ENCODE data around the gene PPOX.

PPOX gene

GRCh38 chr1:161196521-161197451 lies 30.6 kb downstream of the PPOX start:
- H3K14ac ChIP-seq (ENCODE audit: low read length), result no peak overlapping the region
- H4K91ac ChIP-seq (ENCODE audit: low read depth, low read length), result no peak overlapping the region
- H3K4me2 ChIP-seq (ENCODE audit: low read length), result no peak overlapping the region
- H2BK120ac ChIP-seq (ENCODE audit: insufficient read depth, low read length, poor library complexity), result no peak overlapping the region
- no peak overlapping the region for H3K9ac ChIP-seq (ENCODE audit: low read length)
- H3K36me3 ChIP-seq (ENCODE audit: control insufficient read depth in 1 of 2, insufficient read depth in 2 of 2, low read length in 2 of 2), result no peaks in the 10 kb centered on the region
- no peak overlapping the region for H2AFZ ChIP-seq (ENCODE audit: insufficient read depth, low read length, poor library complexity)
- peak overlapping the region; percentile 1 for H4K8ac ChIP-seq (ENCODE audit: low read depth, low read length)
- H2BK5ac ChIP-seq (ENCODE audit: low read depth, low read length, poor library complexity), result no peak overlapping the region
- no peak overlapping the region for H3K4me3 ChIP-seq (ENCODE audit: low read depth, low read length)
- H3K27ac ChIP-seq (ENCODE audit: low read depth, low read length), result no peak overlapping the region
- H3K9me3 ChIP-seq (ENCODE audit: insufficient read depth, low read depth, low read length), result no peaks in the 10 kb centered on the region
- H4K12ac ChIP-seq (ENCODE audit: low read depth, low read length), result peak overlapping the region; percentile 2
- no peak overlapping the region for H3K4ac ChIP-seq (ENCODE audit: low read depth, low read length)
- DNase-seq, result no peak
- H2BK12ac ChIP-seq (ENCODE audit: low read length), result no peak overlapping the region
- WGBS (ENCODE audit: extremely low coverage, insufficient coverage, insufficient read length), result no CpG with 5 or more reads among the region's 27 CpGs
- peaks cover 2% of the 10 kb centered on the region for H3K79me2 ChIP-seq (ENCODE audit: control insufficient read depth, insufficient read depth, low read length, poor library complexity)
- no peak overlapping the region for H3K18ac ChIP-seq (ENCODE audit: low read length)
- H3K23ac ChIP-seq (ENCODE audit: low read length), result no peak overlapping the region
- H3K79me1 ChIP-seq (ENCODE audit: low read length), result peaks cover 7% of the 10 kb centered on the region
- no peaks in the 10 kb centered on the region for H3K27me3 ChIP-seq (ENCODE audit: insufficient read depth, low read length)
- peaks cover 24 to 26% of the 10 kb centered on the region in 2 experiments for H3K4me1 ChIP-seq (ENCODE audit: control insufficient read depth in 1 of 2, insufficient read depth in 2 of 2, low read length in 2 of 2)
- no peak overlapping the region for H2AK5ac ChIP-seq (ENCODE audit: low read length)

GRCh38 chr1:161197560-161198193 lies 31.5 kb downstream of the PPOX start:
- Histone ChIP-seq H3K79me2 (ENCODE audit: control insufficient read depth, insufficient read depth, low read length, poor library complexity) (peaks cover 6% of the 10 kb centered on the region), H2BK12ac (ENCODE audit: low read length) (no peak overlapping the region), H2BK5ac (ENCODE audit: low read depth, low read length, poor library complexity) (no peak overlapping the region), H3K36me3 (ENCODE audit: control insufficient read depth in 1 of 2, insufficient read depth in 2 of 2, low read length in 2 of 2) (no peaks in the 10 kb centered on the region), H3K14ac (ENCODE audit: low read length) (no peak overlapping the region), H3K18ac (ENCODE audit: low read length) (no peak overlapping the region), H4K8ac (ENCODE audit: low read depth, low read length) (no peak overlapping the region), H3K23ac (ENCODE audit: low read length) (no peak overlapping the region), H3K27ac (ENCODE audit: low read depth, low read length) (no peak overlapping the region), H2AK5ac (ENCODE audit: low read length) (no peak overlapping the region), H4K12ac (ENCODE audit: low read depth, low read length) (no peak overlapping the region), H3K9ac (ENCODE audit: low read length) (no peak overlapping the region), H3K27me3 (ENCODE audit: insufficient read depth, low read length) (no peaks in the 10 kb centered on the region), H3K79me1 (ENCODE audit: low read length) (peaks cover 14% of the 10 kb centered on the region), H3K4me1 (ENCODE audit: control insufficient read depth in 1 of 2, insufficient read depth in 2 of 2, low read length in 2 of 2) (peaks cover 24 to 27% of the 10 kb centered on the region in 2 experiments), H3K9me3 (ENCODE audit: insufficient read depth, low read depth, low read length) (no peaks in the 10 kb centered on the region), H4K91ac (ENCODE audit: low read depth, low read length) (no peak overlapping the region), H3K4me2 (ENCODE audit: low read length) (no peak overlapping the region), H3K4me3 (ENCODE audit: low read depth, low read length) (no peak overlapping the region), H2BK120ac (ENCODE audit: insufficient read depth, low read length, poor library complexity) (no peak overlapping the region), H3K4ac (ENCODE audit: low read depth, low read length) (no peak overlapping the region), H2AFZ (ENCODE audit: insufficient read depth, low read length, poor library complexity) (no peak overlapping the region)
- no peak for DNase-seq
- no CpG with 5 or more reads among the region's 11 CpGs for WGBS (ENCODE audit: extremely low coverage, insufficient coverage, insufficient read length)

GRCh38 chr1:161198194-161198896 lies 32.1 kb downstream of the PPOX start:
- Histone ChIP-seq H2AFZ (ENCODE audit: insufficient read depth, low read length, poor library complexity) (peak overlapping the region; percentile 58), H3K27me3 (ENCODE audit: insufficient read depth, low read length) (no peaks in the 10 kb centered on the region), H3K4me3 (ENCODE audit: low read depth, low read length) (no peak overlapping the region), H3K9me3 (ENCODE audit: insufficient read depth, low read depth, low read length) (no peaks in the 10 kb centered on the region), H3K9ac (ENCODE audit: low read length) (no peak overlapping the region), H2BK12ac (ENCODE audit: low read length) (peak overlapping the region; percentile 70), H3K4me1 (ENCODE audit: control insufficient read depth in 1 of 2, insufficient read depth in 2 of 2, low read length in 2 of 2) (peaks cover 27 to 29% of the 10 kb centered on the region in 2 experiments), H3K14ac (ENCODE audit: low read length) (peak overlapping the region; percentile 33), H3K36me3 (ENCODE audit: control insufficient read depth in 1 of 2, insufficient read depth in 2 of 2, low read length in 2 of 2) (no peaks in the 10 kb centered on the region), H4K12ac (ENCODE audit: low read depth, low read length) (no peak overlapping the region), H3K18ac (ENCODE audit: low read length) (no peak overlapping the region), H3K79me2 (ENCODE audit: control insufficient read depth, insufficient read depth, low read length, poor library complexity) (peaks cover 6% of the 10 kb centered on the region), H3K27ac (ENCODE audit: low read depth, low read length) (no peak overlapping the region), H3K4ac (ENCODE audit: low read depth, low read length) (no peak overlapping the region), H3K79me1 (ENCODE audit: low read length) (peaks cover 14% of the 10 kb centered on the region), H4K91ac (ENCODE audit: low read depth, low read length) (no peak overlapping the region), H4K8ac (ENCODE audit: low read depth, low read length) (peak overlapping the region; percentile 64), H2BK120ac (ENCODE audit: insufficient read depth, low read length, poor library complexity) (no peak overlapping the region), H2BK5ac (ENCODE audit: low read depth, low read length, poor library complexity) (no peak overlapping the region), H3K23ac (ENCODE audit: low read length) (no peak overlapping the region), H2AK5ac (ENCODE audit: low read length) (no peak overlapping the region), H3K4me2 (ENCODE audit: low read length) (no peak overlapping the region)
- DNase-seq, result peak in 1 of 2 donors; percentile 33
- no CpG with 5 or more reads among the region's 20 CpGs for WGBS (ENCODE audit: extremely low coverage, insufficient coverage, insufficient read length)

- DNase-seq, result no peak
Measured at GRCh38 chr1:161198897-161199431, 32.7 kb downstream of the PPOX start, which contains the start of gene ADAMTS4. ADAMTS4 (minus strand) TSS chr1:161199054; CDS start chr1:161198627, 427 bp downstream.

More at GRCh38 chr1:161198897-161199431, 32.7 kb downstream of the PPOX start, which contains the start of gene ADAMTS4:
- Histone ChIP-seq H3K79me2 (ENCODE audit: control insufficient read depth, insufficient read depth, low read length, poor library complexity) (peaks cover 6% of the 10 kb centered on the region), H4K91ac (ENCODE audit: low read depth, low read length) (no peak within 1 kb of the TSS), H4K8ac (ENCODE audit: low read depth, low read length) (peak within 1 kb of the TSS; percentile 64), H3K79me1 (ENCODE audit: low read length) (peaks cover 14% of the 10 kb centered on the region), H3K27me3 (ENCODE audit: insufficient read depth, low read length) (no peaks in the 10 kb centered on the region), H3K4me1 (ENCODE audit: control insufficient read depth in 1 of 2, insufficient read depth in 2 of 2, low read length in 2 of 2) (peaks cover 27 to 31% of the 10 kb centered on the region in 2 experiments), H3K27ac (ENCODE audit: low read depth, low read length) (no peak within 1 kb of the TSS), H2AK5ac (ENCODE audit: low read length) (no peak within 1 kb of the TSS), H3K4ac (ENCODE audit: low read depth, low read length) (no peak within 1 kb of the TSS), H3K14ac (ENCODE audit: low read length) (peak within 1 kb of the TSS; percentile 33), H2BK5ac (ENCODE audit: low read depth, low read length, poor library complexity) (no peak within 1 kb of the TSS), H3K9me3 (ENCODE audit: insufficient read depth, low read depth, low read length) (no peaks in the 10 kb centered on the region), H3K4me3 (ENCODE audit: low read depth, low read length) (no peak within 1 kb of the TSS), H3K23ac (ENCODE audit: low read length) (no peak within 1 kb of the TSS), H2AFZ (ENCODE audit: insufficient read depth, low read length, poor library complexity) (peak within 1 kb of the TSS; percentile 58), H3K36me3 (ENCODE audit: control insufficient read depth in 1 of 2, insufficient read depth in 2 of 2, low read length in 2 of 2) (peaks cover 2 to 4% of the 10 kb centered on the region in 2 experiments), H4K12ac (ENCODE audit: low read depth, low read length) (no peak within 1 kb of the TSS), H3K9ac (ENCODE audit: low read length) (no peak within 1 kb of the TSS), H3K4me2 (ENCODE audit: low read length) (no peak within 1 kb of the TSS), H2BK120ac (ENCODE audit: insufficient read depth, low read length, poor library complexity) (no peak within 1 kb of the TSS), H2BK12ac (ENCODE audit: low read length) (peak within 1 kb of the TSS; percentile 70), H3K18ac (ENCODE audit: low read length) (no peak within 1 kb of the TSS)
- WGBS (ENCODE audit: extremely low coverage, insufficient coverage, insufficient read length), result no CpG with 5 or more reads among the region's 11 CpGs

All from trophoblast cell (in vitro differentiated cells and primary cell).